Measurements from ENCODE around the gene SLC37A1.
"Not testable (repeated sequence)": the region's sequence is repeated elsewhere in the genome, so short reads cannot be mapped to it uniquely, and the experiment has no call there.

Gene SLC37A1

DNA sequence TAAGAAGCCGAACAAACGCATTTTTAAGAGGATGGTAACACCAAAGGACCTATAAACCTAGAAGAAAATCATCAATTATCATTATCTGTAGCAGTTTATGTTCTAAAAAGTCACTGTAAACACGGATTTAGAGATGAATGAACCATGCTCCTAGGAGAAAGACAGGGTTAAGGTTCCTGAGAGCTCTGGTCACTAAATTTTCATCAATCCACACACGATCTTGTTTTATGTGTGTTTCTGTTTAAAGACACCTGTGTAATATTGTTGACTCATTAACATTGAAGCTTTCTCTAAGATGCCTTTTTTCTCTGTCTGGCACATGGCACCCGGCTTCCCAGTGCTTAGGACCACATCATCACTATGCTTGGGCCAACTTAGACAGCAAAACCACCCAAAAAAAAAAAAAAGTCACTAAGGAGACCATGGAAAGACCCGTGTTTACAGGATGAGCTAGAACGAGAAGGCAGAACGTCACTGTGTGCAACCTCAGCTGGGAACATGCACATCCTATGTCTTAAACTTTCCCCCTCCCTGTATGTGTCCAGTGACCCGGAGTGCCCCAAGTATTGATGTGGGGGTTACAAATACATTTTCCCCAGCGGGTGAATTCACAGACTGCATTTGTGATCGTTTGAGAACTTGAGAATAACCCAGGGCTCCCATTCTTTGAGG, 84.0 kb downstream of the SLC37A1 start:
- no peak for DNase-seq

DNA sequence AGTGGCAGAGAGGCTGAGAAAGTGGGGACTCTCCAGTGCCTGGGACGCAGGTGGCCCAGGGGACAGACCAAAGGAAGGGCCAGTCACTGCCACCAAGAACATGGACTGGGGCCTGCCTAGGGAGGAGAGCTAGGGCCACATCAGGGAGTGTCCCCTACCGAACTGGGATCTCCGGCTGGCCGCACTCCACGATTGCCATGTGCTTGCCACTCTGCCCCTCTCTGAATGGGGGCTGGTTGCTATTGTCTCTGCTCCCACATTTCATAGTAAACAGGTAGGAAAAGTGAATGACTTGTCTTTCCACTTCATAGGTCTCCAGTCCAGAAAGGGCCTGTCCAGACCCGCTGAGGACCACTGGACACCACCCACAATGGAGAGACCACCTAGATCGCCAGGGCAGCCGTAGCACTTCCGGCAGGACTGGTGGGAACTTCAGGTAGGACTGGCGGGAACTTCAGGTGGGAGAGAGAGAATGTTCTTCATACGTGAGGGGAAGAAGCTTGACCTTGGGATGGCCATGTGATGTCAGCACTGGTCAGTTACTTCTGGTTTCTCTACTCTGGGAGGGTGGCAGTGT, 84.6 kb downstream of the SLC37A1 start:
- no peak for DNase-seq

DNA sequence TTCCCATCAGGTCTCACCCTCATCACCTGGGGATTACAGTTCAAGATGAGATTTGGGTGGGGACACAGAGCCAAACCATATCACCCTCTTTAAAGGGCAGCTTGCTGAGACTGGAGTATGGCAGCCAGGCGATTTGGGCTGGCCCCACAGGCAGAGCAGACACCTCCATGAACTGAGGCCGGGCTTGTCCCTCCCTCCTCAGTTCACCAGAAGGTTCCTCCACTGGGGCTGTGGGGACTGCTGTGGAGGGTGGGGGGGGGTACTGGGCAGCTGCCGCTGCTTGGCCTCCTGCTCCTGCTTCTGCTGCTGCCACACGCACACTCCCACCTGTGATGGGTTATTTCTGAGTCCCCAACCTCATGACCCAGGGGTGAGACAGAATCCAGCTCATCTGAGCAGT, 85.8 kb downstream of the SLC37A1 start:
- no peak for DNase-seq

DNA sequence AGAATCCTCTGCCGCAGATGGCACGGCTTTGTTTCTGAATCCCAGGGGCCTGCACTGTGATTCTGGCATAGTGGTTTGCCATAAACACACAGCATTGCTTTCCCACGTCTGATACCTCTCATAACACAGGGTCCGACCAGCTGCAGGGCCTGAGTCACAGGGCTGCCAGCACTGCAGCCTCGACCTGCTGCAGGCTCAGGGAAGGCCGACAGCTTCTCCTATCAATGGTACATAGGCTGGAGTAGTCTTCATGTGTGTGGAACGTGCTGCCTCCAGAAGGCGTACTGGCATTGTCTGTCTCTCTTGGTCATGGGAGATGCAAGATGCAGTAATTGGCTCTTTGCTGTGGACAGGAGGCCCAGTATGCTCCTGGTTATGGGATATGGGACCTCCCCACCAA, 86.3 kb downstream of the SLC37A1 start:
- no peak for DNase-seq

DNA sequence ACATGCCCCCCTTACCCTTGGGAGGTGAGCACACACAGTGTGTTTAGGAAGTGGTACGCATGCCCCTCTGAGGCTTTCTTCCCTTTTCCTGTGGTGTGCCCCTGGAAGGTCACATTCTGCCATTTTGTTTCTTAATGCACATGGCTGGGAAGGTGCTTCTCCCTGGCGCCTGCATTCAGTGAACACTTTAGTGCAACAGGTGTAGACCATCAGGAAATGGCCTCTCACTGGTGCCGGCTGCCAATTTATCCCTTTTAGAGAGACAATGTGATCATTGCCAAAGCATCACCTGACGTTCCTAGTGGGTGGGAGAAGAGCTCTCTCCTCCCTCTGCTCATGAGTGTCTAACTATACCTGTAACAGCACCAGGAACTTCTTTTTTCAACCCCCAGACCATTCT, 88.0 kb downstream of the SLC37A1 start:
- DNase-seq = no peak

DNA sequence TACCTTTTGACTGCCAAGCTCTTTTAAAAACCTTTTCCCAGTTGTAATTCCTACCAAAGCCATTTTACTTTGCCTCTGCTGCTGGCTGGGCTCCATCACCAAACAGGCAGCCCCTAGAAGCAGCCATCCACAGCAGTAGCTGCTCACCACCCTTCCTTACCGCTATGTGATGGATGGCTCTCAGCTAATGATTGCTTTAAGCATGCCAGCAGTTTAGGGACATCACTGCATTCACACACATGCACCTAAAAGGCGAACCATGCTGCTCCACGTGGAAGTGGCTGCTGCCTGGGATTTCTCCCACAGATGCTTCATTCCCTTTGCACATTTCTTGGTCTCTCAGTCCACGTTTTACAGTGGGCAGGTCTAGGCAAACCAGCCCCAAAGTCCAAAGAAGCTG, 93.5 kb downstream of the SLC37A1 start:
- no peak for DNase-seq

DNA sequence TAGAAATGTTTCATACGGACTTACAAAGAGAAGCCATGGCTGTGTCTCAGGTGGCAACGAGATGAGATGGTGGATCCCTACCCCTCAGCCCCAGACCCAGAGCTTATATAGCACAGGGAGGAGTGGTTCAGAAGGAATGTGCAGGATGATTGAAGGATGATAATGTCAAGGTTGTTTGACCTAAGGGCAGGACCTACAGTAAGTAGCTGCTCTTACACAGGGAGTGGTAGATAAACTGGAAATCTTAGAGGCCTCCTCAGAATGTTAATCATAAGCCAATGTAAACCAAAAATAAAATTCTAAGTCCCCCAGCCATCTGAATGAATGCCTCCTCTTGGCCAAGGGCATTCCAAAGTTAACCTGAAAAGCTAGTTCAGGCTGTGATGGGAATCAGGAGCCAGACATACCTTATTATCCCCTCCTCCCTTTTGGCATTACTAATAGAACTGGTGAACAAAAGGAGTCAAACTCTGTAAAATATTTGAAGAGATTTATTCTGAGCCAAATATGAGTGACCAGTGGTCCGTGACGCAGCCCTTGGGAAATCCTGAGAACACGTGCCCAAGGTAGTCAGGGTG, 94.0 kb downstream of the SLC37A1 start:
- no peak for DNase-seq

DNA sequence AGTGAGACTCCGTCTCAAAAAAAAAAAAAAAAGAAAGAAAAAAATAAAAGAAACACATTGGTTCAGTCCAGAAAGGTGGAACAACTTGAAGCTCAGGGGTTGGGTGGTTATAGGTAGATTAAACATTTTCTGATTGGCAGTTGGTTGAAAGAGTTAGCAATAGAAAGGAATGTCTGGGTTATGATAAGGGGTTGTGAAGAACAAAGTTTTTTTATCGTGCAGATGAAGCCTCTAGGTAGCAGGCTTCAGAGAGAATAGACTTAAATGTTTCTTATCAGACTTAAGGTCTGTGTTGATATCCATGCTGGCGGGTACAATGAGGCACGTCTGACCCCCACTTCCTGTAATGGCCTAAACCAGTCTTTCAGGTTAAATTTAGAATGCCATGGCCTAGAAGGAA, 94.8 kb downstream of the SLC37A1 start:
- DNase-seq = no peak

DNA sequence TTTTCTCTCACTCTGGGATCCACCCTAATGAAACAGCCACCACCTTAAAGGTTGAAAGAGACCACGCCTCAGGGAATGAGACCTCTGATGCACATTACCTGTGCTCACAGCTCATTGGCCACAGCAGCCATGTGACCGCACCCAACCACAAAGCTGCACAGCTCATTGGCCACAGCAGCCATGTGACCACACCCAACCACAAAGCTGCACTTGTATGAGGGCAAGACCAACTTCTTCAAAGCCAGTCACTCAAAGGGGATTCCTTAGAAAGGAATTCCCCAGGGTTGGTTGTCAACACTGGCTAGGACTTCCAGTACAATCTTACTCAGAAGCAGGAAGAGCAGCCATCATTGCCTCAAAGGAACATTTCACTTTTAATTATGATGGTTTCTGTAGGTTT, 96.2 kb downstream of the SLC37A1 start:
- DNase-seq = no peak

DNA sequence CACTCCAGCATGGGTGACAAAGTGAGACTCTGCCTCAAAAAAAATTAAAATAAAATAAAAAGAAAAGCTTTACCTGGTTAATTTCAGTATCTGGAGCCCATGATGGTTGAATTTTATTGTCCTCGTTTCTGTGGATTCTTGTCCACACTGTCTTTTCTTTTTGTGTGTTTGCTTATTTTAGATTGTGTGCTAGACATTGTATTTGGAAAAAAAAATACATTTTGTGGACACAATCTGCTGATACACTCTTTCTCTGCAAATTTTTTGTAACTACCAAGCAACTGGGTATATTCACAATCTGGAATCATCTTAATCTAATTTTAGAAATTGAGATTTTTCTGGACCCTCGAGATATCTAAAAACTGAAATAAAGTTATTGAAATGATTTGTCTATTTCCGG, 98.2 kb downstream of the SLC37A1 start:
- no peak for DNase-seq

DNA sequence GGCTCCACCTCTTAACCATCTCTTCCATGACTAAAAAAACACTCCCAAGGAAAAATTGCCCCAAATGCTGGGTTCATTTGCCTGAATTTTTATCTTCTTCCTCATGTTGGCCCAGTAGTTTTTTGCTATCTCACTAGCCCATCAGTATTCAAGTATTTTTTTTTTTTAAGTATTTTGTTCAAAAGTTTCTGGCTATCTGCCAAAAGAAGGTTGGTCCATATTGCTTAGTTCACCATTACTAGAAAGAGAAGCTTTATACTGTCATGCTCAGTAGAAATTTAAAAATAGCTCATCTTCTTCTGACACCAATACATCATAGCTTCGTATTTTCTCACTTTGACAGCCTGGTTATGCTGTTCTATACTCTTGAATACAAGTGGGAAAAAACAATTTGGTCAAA, 98.7 kb downstream of the SLC37A1 start:
- no peak for DNase-seq

DNA sequence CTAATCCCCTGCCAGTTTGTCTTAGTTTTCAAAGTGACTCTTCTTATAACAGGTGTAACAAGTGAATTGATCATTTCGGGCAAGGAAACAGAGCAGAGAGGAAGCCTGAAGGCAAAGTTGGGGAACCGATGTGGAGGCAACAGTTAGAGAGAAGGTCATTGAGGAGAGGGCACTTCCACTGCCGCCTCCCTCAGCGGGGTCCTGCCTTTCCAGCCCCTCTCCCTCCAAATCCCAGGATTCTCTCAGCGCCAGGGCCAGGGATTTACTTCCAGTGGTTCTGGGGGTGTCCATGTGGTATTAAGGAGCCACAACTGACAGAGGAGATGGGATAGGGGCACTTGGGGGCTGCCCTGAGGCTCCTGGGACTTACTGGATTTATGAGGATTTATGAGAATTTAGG, 100.1 kb downstream of the SLC37A1 start:
- no peak for DNase-seq

DNA sequence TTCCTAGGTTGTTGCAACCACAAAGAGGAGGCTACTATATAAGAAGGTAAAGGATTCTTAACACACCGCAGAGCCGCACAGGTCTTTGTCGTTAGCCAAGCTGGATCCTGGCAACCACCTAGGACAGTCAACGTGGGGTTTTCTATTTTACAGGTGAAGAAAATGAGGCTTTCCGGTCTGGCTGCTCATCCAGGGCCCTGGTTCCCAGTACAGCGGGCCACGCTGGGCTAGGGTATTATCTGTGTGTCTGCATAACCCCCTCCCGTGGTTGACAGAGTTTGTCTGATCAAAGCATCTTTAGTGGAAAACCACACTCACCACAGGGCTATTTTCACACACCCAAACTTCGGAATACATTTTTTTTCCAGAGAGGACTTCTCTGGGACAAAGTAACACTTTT, 100.7 kb downstream of the SLC37A1 start:
- DNase-seq = no peak

DNA sequence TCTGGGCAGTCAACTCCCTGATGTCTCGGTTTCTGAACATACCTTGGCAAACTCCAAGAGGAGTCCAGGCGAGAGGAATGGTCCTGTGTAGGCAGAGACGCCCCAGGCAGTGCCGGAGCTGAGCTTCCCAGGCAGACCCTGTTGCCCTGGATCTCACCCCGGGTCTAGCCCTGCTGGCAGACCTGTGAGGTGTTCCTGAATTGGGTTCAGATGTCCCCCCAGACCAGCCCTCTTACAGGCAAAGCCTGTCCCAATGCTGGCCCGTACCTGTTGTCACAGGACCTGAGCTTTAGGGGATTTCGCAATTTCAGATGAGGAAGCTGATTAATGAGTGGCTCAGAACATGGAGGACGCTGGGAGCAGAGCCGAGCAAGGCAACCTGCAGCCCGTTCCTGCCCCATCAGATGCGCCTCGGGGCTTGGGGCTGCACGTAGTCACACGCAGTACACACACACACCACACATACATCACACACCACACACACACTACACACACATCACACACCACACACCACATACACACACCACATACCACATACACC, 101.2 kb downstream of the SLC37A1 start:
- DNase-seq = no peak

DNA sequence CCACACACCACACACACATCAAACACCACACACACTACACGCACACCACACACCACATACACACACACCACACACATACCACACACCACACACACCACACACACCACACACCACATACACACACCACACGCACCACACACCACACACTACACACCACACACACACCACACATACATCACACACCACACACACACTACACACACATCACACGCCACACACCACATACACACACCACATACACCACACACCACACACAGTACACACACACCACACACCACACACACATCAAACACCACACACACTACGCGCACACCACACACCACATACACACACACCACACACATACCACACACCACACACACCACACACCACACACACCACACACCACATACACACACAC, 101.7 kb downstream of the SLC37A1 start:
- not testable (repeated sequence) for DNase-seq

DNA sequence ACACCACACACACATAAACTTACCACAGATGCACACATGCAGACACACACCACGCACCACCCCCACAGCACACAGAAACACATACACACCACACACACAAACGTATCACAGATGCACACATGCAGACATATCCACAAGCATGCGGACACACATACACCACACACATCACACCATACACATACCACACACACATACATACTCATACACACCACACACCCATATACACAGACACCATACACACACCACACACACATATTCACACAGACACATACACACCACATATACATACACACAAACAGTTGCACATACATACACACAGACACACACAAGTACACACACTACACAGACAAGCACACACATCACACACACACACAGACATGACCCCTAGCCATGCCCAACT, 102.3 kb downstream of the SLC37A1 start:
- DNase-seq = no peak

DNA sequence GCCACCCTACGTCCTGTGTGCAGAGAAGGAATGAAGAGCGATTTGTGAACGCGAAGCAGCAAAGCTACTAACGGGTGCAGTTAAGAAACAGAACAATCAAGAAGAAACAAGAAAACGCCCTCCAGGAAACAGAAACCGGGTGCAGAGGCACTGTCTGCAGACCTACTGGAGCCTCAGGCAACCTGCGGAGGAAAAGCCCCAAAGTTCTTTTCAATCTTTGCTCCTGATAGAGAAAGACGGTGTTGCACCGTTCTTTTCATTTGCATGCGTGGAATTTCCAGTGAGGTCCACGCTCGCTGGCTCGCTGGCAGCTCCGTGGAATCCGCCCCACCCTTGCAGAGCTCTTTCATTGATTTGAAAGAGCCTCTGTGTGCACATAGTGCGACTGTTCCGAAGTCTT, 102.8 kb downstream of the SLC37A1 start:
- DNase-seq = no peak

DNA sequence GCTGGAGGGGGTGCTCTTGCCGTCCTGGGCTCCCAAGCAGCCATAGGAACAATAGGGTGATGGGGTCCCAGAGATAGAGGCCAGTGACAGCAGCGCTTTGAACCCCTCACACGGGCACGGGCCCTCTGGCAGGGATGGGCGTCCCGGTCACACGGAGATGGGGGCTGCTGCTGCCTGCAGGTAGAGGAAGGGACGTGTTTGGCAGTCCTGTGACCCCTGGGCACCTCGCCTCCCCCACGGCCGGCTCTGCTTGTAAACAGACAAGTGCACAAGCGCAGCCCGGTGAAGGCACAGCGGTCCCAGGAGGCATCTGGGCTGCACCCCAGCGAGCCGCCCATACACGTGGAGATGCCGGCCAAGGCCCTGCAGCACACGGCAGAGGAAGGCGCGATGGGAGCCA, 103.3 kb downstream of the SLC37A1 start:
- DNase-seq = no peak

DNA sequence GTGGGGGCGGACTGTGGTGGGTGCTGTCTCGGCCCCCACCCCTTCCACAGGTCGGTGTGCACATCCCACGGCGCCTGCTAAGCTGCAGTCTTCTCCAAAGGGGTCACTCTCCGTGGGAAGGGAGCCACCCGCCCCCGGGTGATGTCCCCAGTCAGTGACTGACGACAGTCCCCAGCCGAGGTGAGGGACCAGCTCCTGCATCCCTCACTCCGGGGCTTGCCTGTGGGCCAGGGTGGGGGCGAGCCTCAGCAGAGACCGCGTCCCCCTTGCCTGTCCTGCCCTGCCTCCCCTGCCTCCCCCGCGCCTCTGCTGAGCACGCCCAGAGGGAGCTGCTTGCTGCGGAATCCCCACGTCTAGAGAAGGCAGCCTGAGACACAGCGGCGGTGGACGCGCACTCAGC, 103.8 kb downstream of the SLC37A1 start:
- no peak for DNase-seq

DNA sequence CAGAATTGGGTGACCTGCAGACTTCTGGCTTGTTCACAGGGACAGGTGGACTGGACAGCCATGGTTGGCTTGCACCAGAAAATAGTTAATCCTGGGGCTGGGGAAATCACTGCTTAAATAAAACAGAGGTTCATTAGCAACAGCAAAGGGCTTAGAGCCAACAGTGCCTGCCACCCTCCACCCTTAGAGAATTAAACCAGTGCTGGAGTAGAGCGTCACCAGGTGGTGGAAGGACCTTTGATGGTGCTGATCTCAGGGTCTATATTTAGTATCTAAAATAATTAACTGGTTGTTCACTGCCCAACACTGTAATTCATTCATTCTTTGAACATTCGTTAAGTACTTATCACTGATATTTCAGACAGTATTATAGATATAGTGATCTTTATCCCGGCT, 105.1 kb downstream of the SLC37A1 start:
- no peak for DNase-seq

DNA sequence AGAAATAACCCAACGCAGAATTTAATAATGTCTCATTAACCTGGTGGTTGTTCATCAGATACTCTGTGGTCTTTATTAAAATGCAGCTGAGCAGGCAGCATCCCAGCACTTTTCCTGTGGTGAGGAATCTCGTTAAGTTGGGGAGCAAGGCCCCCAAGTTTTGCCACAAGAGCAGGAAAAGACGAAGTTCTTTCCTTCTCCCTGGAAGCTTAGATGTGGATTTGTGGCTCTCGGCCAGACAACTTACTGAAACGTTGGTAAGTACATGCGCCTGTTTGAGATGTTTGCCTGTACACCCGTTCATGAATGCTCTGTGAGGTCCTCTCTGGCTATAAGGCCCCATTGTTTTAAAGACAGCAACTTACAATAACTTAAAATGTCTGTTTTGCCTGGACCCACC, 105.5 kb downstream of the SLC37A1 start:
- no peak for DNase-seq

DNA sequence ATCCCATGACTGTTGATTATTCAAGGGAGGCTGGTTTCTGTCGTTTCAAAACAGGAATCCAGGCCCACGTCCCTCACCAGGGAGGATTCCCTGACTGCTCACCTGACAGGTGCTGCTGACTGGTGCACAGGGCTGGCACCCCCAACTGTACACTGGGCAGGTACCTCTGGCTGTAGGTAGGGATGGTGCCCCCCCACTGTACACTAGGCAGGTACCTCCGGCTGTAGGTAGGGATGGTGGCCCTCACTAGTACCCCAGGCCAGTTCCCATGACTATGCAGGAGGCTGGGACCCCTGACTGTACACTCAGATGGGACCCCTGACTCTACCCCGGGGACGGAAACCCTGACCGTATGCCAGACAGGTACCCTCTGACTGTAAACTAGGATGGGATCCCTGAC, 106.2 kb downstream of the SLC37A1 start:
- no peak for DNase-seq

DNA sequence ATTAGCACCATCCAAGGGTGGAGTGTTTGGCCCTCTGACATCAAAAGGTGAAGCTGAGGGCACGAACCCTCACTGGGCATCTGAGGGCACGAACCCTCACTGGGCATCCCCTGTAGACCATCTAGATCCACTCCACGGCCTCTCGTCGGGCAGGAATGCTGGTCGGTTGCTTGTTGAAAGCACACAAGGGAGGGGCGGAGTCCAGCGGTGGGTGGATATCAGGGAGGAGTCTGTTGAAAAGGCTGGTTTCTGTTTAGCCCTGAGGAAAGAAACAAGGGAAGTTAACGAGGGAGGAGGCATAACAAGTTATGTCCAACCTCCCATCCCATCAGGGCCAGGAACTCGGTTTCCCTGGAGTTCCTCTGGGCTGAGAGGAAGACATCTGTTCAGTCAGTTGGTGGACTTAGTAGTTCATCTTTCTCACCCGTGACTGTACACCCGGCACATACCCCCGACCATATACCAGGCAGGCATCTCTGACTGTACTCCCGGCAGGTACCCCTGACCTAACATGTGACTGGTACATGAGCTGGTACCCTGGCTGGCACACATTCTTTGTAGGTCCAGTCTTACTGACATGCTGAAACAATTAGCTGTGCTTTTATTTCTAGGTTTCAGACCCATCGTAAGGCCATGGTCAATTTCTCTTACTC, 107.6 kb downstream of the SLC37A1 start:
- no peak for DNase-seq

DNA sequence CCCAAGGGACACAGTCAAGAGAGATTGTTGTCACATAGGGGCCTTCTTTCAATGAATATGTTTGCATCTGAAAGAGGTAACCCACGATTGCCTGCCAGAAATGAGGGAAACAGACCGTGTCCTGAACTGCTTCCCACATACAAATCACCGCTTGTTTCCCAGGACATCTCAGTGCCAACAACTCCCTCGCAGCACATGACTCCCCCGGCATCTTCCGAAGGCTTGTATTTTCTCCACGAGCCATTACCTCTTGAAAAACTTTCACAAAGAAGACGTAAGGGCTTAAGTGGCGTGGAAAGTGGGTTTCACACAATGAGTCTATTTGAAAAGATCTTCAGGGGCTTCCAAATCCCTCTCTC, 108.1 kb downstream of the SLC37A1 start:
- no peak for DNase-seq
